Suppressor macrophage treated with lipopolysaccharide for 4 hours (primary cell): ENCODE data around the gene SH2D1A.
A peak's percentile ranks its signal among the peaks of the same experiment; 100 is the strongest.
"Not testable (repeated sequence)": the region's sequence is repeated elsewhere in the genome, so short reads cannot be mapped to it uniquely, and the experiment has no call there.

Source experiments
- DNase-seq: peaks from one replicate; pipeline ENCODE4 v3.0.0-alpha.2; 2020

Gene SH2D1A

GRCh38 chrX:124358800-124359383 lies 12.5 kb downstream of the SH2D1A start:
- no peak for DNase-seq

GRCh38 chrX:124362072-124362471 lies 15.7 kb downstream of the SH2D1A start:
- DNase-seq: no peak

GRCh38 chrX:124362761-124363160 lies 16.4 kb downstream of the SH2D1A start:
- DNase-seq: no peak

- no peak for DNase-seq
Observed at GRCh38 chrX:124369722-124370121, 23.4 kb downstream of the SH2D1A start.

- DNase-seq: no peak
Observed at GRCh38 chrX:124373348-124373747, 27.0 kb downstream of the SH2D1A start.

- no peak for DNase-seq
Observed at GRCh38 chrX:124378643-124379042, 32.3 kb downstream of the SH2D1A start.

- DNase-seq: no peak
Observed at GRCh38 chrX:124383354-124383753, 37.0 kb downstream of the SH2D1A start.

GRCh38 chrX:124386401-124386800 lies 40.0 kb downstream of the SH2D1A start:
- no peak for DNase-seq

- peak; percentile 47 for DNase-seq
Observed at GRCh38 chrX:124388562-124388961, 42.2 kb downstream of the SH2D1A start.

- no peak for DNase-seq
Observed at GRCh38 chrX:124392794-124393193, 46.4 kb downstream of the SH2D1A start.

GRCh38 chrX:124393238-124393637 lies 46.9 kb downstream of the SH2D1A start:
- no peak for DNase-seq

GRCh38 chrX:124393659-124394058 lies 47.3 kb downstream of the SH2D1A start:
- no peak for DNase-seq

GRCh38 chrX:124395145-124395880 lies 49.0 kb downstream of the SH2D1A start:
- peak; percentile 20 for DNase-seq

GRCh38 chrX:124401696-124402095 lies 55.3 kb downstream of the SH2D1A start:
- no peak for DNase-seq

GRCh38 chrX:124405868-124406267 lies 59.5 kb downstream of the SH2D1A start:
- DNase-seq: no peak

GRCh38 chrX:124406294-124407014 lies 60.1 kb downstream of the SH2D1A start:
- peak; percentile 61 for DNase-seq

- DNase-seq: no peak
Observed at GRCh38 chrX:124407226-124407625, 60.9 kb downstream of the SH2D1A start.

GRCh38 chrX:124408380-124408779 lies 62.0 kb downstream of the SH2D1A start:
- DNase-seq: not testable (repeated sequence)

GRCh38 chrX:124413244-124413643 lies 66.9 kb downstream of the SH2D1A start:
- DNase-seq: no peak

GRCh38 chrX:124414281-124414680 lies 67.9 kb downstream of the SH2D1A start:
- no peak for DNase-seq

- DNase-seq: peak; percentile 54
Observed at GRCh38 chrX:124415115-124415800, 68.9 kb downstream of the SH2D1A start.

GRCh38 chrX:124421898-124422655 lies 75.7 kb downstream of the SH2D1A start:
- no peak for DNase-seq
